Mesothelial cell of epicardium (in vitro differentiated cells): Measurements from ENCODE around the gene CKS1B. TPM values are rescaled to one million over a fixed set of nuclear protein-coding genes. Genes with fewer than 3 reads are reported as not detected.

Experiments
- DNase-seq, 2 experiments: peaks; one replicate each; pipeline ENCODE4 v3.0.0; 2021; ENCODE audit warnings: low spot score in 2 of 2; ENCODE audit not compliant: unreplicated experiment in 2 of 2
- H3K27ac Mint-ChIP-seq: 2 replicates; pipeline ENCODE4 v1.8.0; 2021; ENCODE audit warnings: mixed read lengths
- H3K27me3 Mint-ChIP-seq: 2 replicates; pipeline ENCODE4 v1.8.0; 2021; ENCODE audit warnings: low read depth, mixed read lengths
- H3K36me3 Mint-ChIP-seq: 2 replicates; pipeline ENCODE4 v1.8.0; 2021; ENCODE audit warnings: mixed read lengths
- H3K4me1 Mint-ChIP-seq: 2 replicates; pipeline ENCODE4 v1.8.0; 2021; ENCODE audit warnings: mixed read lengths
- H3K4me3 Mint-ChIP-seq: 2 replicates; pipeline ENCODE4 v1.8.0; 2021; ENCODE audit warnings: mild to moderate bottlenecking, moderate library complexity, mixed read lengths
- H3K9me3 Mint-ChIP-seq: 2 replicates; pipeline ENCODE4 v1.8.0; 2021; ENCODE audit warnings: mixed read lengths
- microRNA-seq: library from miRNA; unstranded; fragments of <30 nt; microRNA quantifications from one replicate; pipeline ENCODE4 v1.2.0, GENCODE V29; 2021; ENCODE audit warnings: inconsistent platforms, mixed read lengths
- total RNA-seq: library from RNA; stranded (reverse); gene quantifications from 3 replicates; pipeline ENCODE4 v1.2.1, GENCODE V29; 2021
- TF ChIP-seq, protein P1 (sequence below): fragments of 200-600 bp; sonication (generic); IDR thresholded peaks from one replicate; pipeline ENCODE4 v1.5.0; 2021; ENCODE audit warnings: antibody characterized with exemption; ENCODE audit not compliant: unreplicated experiment

CKS1B gene
- total RNA-seq, 1 donor from 2014 or later = 68.2 TPM

DNA sequence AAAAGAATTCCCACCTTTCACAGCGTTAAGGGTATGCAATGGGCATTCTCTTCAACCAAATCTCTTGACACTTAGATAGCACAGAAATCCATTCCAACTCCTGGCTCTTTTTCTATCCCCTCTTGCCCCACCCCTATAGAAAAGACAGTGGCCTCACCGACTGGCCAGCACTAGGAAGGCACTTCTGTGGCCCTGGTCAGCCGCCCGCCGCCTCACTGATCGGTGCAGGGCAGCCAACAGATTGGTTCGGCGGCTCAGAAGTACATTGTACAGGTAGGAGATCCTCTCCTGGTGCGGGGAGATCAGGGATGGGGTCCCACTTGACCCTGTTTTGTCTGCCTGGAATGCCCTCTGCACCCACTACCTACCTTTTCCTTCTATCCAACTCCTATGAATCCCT is 49.8 kb downstream of the CKS1B start:
- H3K4me1 Mint-ChIP-seq = peaks cover 10% of the 10 kb centered on the region
- no peak overlapping the region for H3K27ac Mint-ChIP-seq
- DNase-seq = no peak
- H3K36me3 Mint-ChIP-seq = no peaks in the 10 kb centered on the region
- TF ChIP-seq, protein P1, sequence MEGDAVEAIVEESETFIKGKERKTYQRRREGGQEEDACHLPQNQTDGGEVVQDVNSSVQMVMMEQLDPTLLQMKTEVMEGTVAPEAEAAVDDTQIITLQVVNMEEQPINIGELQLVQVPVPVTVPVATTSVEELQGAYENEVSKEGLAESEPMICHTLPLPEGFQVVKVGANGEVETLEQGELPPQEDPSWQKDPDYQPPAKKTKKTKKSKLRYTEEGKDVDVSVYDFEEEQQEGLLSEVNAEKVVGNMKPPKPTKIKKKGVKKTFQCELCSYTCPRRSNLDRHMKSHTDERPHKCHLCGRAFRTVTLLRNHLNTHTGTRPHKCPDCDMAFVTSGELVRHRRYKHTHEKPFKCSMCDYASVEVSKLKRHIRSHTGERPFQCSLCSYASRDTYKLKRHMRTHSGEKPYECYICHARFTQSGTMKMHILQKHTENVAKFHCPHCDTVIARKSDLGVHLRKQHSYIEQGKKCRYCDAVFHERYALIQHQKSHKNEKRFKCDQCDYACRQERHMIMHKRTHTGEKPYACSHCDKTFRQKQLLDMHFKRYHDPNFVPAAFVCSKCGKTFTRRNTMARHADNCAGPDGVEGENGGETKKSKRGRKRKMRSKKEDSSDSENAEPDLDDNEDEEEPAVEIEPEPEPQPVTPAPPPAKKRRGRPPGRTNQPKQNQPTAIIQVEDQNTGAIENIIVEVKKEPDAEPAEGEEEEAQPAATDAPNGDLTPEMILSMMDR = no peak
- no peaks in the 10 kb centered on the region for H3K27me3 Mint-ChIP-seq
- H3K4me3 Mint-ChIP-seq = no peak overlapping the region
- H3K9me3 Mint-ChIP-seq = no peaks in the 10 kb centered on the region

DNA sequence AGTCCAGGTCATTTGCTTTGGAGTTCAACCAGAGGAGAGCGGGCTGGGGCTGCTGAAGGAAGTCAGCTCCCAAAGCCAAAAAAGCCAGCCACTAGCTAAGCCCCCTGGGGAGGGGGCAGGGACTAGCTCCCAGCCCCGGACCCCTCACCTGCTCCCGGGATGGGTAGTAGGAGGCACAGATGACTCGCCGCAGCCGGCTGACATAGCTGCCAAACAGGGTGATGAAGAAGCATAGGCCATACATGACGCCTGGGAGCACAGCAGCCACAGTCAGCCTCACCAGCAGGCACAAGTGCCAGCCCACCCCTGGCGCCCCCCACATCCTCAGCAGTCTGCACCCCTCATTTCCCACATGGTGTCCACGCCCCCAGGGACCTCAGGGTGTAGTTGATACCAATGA is 51.7 kb downstream of the CKS1B start:
- no peaks in the 10 kb centered on the region for H3K36me3 Mint-ChIP-seq
- no peak overlapping the region for H3K4me3 Mint-ChIP-seq
- TF ChIP-seq, protein P1 = no peak
- H3K4me1 Mint-ChIP-seq = peaks cover 7% of the 10 kb centered on the region
- H3K27me3 Mint-ChIP-seq = no peaks in the 10 kb centered on the region
- H3K9me3 Mint-ChIP-seq = no peaks in the 10 kb centered on the region
- DNase-seq = no peak
- H3K27ac Mint-ChIP-seq = no peak overlapping the region

DNA sequence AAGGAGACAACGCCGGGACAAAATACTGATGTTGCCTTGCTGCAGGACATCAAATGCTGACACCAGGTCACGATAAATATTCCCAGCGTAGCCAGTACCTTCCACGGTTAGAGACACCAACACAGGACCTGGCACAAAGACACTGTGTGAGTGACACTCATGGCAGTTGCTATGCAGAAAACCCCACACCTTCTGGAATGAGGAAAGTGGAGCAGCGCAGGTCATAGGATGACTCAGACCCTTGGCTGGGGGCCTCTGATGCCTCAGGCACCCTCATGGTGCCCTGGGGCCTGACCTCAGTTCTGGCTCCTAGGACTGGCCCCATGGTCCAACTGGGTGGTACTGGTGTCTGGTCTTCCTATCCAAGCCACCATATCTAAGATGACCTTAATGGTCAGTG is 52.1 kb downstream of the CKS1B start:
- Mint-ChIP-seq H3K36me3 (no peaks in the 10 kb centered on the region), H3K4me3 (no peak overlapping the region), H3K27ac (no peak overlapping the region), H3K9me3 (no peaks in the 10 kb centered on the region), H3K27me3 (no peaks in the 10 kb centered on the region), H3K4me1 (peaks cover 7% of the 10 kb centered on the region)
- DNase-seq = no peak
- TF ChIP-seq, protein P1 = no peak

Small RNA genes within 50 kb of the gene (microRNA-seq; reads per million reads assigned to microRNA genes)
- gene MIR4258 = not detected

Other genes starting within 250 kb of the CKS1B start
- gene KCNN3, start 104.4 kb upstream of the CKS1B start, total RNA-seq = 1.2 to 1.5 TPM (median 1.3 TPM) in 3 replicates
- 19.7 to 21.2 TPM (median 20.5 TPM) in 3 replicates for gene PMVK, start 38.0 kb upstream of the CKS1B start, total RNA-seq
- gene PBXIP1, start 18.6 kb upstream of the CKS1B start, total RNA-seq = 53.8 to 56.2 TPM (median 56.2 TPM) in 3 replicates
- gene PYGO2, start 12.9 kb upstream of the CKS1B start, total RNA-seq = 43.8 to 47.3 TPM (median 44.6 TPM) in 3 replicates
- gene SHC1, start 3.9 kb upstream of the CKS1B start, total RNA-seq = 115 to 132 TPM (median 117 TPM) in 3 replicates
- gene FLAD1, start 8.7 kb downstream of the CKS1B start, total RNA-seq = 46.8 to 49.6 TPM (median 48.3 TPM) in 3 replicates
- gene LENEP, start 18.9 kb downstream of the CKS1B start, total RNA-seq = 0.49 to 1.3 TPM (median 0.87 TPM) in 3 replicates
- 19.9 to 21.7 TPM (median 21.7 TPM) in 3 replicates for gene ZBTB7B, start 28.1 kb downstream of the CKS1B start, total RNA-seq
- gene DCST2, start 59.1 kb downstream of the CKS1B start, total RNA-seq = 1.8 to 2.9 TPM (median 1.9 TPM) in 3 replicates
- 0.58 TPM in 1 of 3 replicates, not detected in the others for gene DCST1, start 59.1 kb downstream of the CKS1B start, total RNA-seq
- 32.7 to 36.1 TPM (median 36.1 TPM) in 3 replicates for gene ADAM15, start 76.6 kb downstream of the CKS1B start, total RNA-seq
- 30.8 to 31.2 TPM (median 30.9 TPM) in 3 replicates for gene EFNA4, start 89.1 kb downstream of the CKS1B start, total RNA-seq
- 14.6 to 17.8 TPM (median 15.4 TPM) in 3 replicates for gene EFNA3, start 104.2 kb downstream of the CKS1B start, total RNA-seq
- 92.4 to 94.8 TPM (median 93.1 TPM) in 3 replicates for gene EFNA1, start 153.2 kb downstream of the CKS1B start, total RNA-seq
- gene SLC50A1, start 161.2 kb downstream of the CKS1B start, total RNA-seq = 25.6 to 33.5 TPM (median 25.9 TPM) in 3 replicates
- 49.7 to 60.9 TPM (median 54.1 TPM) in 3 replicates for gene DPM3, start 165.8 kb downstream of the CKS1B start, total RNA-seq
- 120 to 143 TPM (median 123 TPM) in 3 replicates for gene KRTCAP2, start 198.6 kb downstream of the CKS1B start, total RNA-seq
- 5.7 to 6.6 TPM (median 6.3 TPM) in 3 replicates for gene TRIM46, start 199.2 kb downstream of the CKS1B start, total RNA-seq
- gene THBS3, start 233.2 kb downstream of the CKS1B start, total RNA-seq = 53.1 to 57.9 TPM (median 54.0 TPM) in 3 replicates
- gene MTX1, start 234.0 kb downstream of the CKS1B start, total RNA-seq = 33.9 to 35.7 TPM (median 33.9 TPM) in 3 replicates